ENCODE measurements around the gene EIF4B.
A peak's percentile ranks its signal among the peaks of the same experiment; 100 is the strongest.

EIF4B gene

GRCh38 chr12:53070877-53071492, 64.7 kb downstream of the EIF4B start:
- no peak for DNase-seq (ENCODE audit: low read depth)

DNA sequence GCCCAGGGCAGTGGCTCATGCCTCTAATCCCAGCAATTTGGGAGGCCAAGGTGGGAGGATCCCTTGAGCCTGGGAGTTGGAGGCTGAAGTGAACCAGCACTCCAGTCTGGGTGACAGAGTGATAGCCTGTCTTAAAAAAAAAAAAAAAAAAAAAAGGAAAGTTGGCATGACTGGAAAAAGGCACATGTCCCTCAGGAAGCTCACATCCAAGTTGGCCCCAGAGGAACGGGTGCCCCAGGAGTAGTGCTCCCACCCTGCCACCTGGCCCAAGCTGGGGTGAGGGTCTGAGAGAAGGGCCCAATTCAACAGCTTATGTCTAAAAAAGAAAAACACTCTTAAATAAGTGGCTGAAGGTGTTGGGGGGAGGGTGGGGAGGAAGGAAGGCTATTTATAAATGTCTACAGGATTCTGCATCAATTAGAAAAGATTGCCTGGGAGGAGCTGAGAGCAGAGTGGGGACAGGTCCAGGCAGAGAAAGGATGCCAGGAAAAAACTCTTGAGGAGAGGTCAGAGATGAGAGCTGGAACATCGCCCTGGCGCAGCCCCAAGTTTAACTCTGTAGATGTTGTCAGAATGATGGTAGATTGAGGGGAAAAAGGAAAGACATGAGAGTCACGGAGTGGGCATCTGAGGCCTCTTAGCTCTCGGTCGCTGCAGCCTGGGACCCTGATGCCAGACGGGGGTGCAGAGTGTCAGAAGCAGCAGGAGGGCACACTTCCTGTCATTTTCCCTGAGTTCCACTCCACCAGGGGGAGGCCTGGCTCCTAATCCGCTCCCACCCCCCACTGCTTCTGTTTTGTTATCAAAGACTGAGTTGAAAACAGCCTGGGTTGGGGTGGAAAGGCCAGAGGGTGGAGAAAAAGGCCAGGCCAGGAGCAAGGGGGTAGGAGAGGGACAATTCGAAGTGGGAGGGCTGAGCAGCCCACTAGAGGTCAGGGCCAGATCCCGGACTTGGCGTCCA, 65.6 kb downstream of the EIF4B start:
- DNase-seq (ENCODE audit: low read depth) = no peak

GRCh38 chr12:53073881-53074280, 67.6 kb downstream of the EIF4B start:
- DNase-seq (ENCODE audit: low read depth) = no peak

DNA sequence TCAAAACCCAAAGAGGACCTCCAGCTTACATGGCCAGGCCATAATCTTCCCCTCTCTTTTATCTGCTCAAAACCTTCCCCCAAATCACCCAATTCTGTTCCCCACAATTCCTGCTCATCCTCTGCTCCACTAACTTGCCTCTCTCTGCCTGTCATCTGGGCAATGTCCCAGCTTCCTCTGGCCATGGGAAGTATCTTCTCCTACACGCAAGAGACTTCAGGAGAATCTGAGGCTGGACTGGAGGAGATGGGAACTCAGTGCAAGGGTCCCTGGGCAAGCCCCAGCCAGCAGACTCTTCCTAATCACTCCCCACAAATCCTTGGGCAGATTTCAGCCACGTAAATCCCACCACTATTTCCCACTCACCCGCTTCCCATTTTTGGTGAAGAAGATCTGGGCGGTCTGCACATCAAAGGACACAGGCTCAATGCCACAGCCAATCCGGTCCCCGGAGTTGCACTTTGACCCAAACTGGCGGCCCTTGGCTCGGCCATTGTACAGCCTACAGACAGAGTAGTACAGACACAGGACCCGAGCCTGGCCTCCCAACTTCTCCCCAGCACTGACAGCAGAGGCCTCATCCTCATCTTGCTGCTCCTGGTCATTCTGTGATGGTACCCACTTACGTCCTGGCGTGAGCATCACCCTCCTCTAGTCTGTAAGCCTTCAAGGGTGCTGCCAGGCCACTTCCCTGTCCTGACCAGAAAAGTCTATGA, 68.2 kb downstream of the EIF4B start:
- DNase-seq (ENCODE audit: low read depth) = no peak

GRCh38 chr12:53074999-53075370, 68.7 kb downstream of the EIF4B start:
- no peak for DNase-seq (ENCODE audit: low read depth)

DNA sequence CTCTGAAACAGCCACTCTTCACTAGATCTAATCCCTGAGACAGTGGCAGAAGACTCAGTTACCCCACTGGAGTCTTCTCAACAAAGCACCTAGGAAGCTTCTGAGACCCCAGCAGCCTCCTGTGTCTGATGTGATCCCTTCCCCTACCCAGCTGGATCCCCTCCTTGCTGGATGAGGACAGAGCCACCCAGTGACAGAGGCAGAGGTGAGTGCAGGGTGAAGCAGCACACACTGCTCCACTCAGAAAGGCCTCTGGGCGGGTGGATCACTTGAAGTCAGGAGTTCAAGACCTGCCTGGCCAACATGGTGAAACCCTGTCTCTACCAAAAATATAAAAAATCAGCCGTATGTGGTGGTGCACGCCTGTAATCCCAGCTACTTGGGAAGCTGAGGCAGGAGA, 70.2 kb downstream of the EIF4B start:
- no peak for DNase-seq (ENCODE audit: low read depth)

DNA sequence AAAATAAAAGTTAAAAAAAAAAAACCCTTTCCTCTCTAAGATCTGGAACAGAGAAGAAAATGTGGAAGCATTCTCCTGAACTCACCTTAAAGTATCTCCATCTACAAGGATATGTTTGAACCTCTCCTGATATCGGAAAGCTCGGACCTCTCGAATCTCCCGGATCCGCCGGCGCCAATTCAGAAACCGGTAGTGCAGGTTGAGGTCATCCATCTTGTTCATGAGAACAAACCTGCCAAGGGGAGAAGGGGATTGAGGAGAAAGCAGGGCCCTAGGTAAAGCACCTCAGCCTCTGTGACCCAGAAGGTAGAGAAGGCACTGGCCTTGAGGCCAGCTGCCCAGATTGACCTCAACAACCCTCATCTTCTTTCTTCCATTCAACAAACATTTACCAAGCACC, 70.8 kb downstream of the EIF4B start:
- DNase-seq (ENCODE audit: low read depth) = no peak

DNA sequence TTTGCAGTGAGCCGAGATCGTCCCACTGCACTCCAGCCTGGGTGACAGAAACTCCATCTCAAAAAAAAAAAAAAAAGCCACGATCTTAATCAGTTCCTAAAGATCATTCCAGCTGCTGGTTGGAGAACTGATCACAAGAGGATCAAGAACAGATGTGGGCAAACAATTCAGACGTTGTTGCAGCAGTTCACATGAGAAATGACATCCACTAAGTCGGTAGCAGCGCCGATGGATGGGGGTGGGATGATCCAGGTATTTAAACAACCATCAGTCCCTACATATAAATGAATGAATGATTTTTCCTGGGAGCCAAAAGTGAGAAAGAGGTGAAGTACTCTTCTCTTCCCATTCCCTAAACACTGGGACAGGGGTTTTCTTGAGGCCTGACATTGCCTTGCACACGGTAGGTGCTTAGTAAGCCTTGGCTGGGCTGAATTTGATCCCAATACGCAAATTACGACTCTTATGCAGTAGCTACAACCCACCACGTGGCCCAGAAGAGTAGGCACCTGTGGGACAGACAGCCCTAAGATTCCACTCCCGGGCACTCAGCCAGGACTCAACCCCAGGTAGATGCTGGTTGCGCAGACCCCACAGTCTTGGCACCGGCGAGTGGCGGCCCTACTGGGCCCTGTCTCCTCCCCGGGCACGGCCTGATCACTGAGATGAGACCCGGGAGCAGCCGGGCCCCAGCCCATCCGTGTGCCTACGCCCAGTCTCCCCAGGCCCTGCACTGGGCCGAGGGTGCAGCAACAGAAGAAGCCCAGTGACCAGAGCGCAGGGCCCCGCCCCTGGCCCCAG, 72.4 kb downstream of the EIF4B start:
- no peak for DNase-seq (ENCODE audit: low read depth)

GRCh38 chr12:53079226-53080117, 73.2 kb downstream of the EIF4B start, which contains the start of gene SPRYD3:
SPRYD3 (minus strand) TSS chr12:53079390; CDS start chr12:53079333, 57 bp downstream.
- DNase-seq (ENCODE audit: low read depth) = peak; percentile 90

DNA sequence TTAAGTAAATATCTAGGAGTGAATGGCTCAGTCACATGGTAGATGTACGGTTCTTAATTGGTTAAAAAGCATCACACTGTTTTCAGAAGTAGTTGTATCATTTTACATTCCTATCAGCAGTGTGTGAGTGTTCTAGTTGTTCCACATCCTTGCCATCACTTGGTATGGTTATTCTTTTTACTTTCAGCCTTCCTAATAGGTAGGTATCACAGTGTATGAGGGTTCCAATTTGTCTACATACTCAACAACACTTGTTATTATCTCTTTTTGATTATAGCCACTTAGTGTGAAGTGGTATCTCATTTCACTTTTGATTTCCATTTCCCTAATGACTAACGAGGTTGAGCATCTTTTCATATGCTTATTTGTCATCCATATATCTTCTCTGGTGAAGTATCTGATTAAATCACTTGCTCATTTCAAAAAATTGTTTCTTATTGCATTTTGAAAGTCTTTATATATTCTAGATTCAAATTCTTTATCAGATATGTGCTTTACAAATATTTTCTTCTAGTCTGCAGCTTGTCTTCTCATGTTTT, 76.5 kb downstream of the EIF4B start:
- DNase-seq (ENCODE audit: low read depth) = no peak

- DNase-seq (ENCODE audit: low read depth) = no peak
These were observed 80.1 kb downstream of the EIF4B start for GRCh38 chr12:53086361-53086760.

GRCh38 chr12:53090105-53090504, 83.8 kb downstream of the EIF4B start:
- DNase-seq (ENCODE audit: low read depth) = no peak

- DNase-seq (ENCODE audit: low read depth) = no peak
These were observed 84.3 kb downstream of the EIF4B start for GRCh38 chr12:53090554-53090953.

GRCh38 chr12:53091756-53092155, 85.5 kb downstream of the EIF4B start:
- no peak for DNase-seq (ENCODE audit: low read depth)
